ENCODE data around the gene RAB28.

DNA sequence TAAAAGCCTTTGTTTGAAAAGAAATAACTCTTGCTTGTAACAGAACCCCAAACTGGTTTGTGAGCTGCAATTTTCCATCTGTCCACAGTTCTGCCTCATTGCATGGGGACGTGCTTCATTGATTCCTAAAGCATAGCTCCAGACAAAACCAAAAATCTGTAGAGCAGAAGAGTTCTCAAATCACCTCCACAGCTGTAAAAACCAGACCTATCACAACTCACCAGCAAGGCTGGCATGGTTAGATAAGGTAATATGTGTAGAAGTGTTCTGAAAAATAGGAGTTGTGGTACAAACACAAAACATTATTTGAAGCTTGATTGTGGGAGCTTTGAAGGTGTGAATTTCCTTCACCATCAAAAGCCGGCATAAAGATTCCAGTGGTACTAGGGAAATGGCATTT is 12.5 kb upstream of the RAB28 start:
- TF ChIP-seq, protein P1, sequence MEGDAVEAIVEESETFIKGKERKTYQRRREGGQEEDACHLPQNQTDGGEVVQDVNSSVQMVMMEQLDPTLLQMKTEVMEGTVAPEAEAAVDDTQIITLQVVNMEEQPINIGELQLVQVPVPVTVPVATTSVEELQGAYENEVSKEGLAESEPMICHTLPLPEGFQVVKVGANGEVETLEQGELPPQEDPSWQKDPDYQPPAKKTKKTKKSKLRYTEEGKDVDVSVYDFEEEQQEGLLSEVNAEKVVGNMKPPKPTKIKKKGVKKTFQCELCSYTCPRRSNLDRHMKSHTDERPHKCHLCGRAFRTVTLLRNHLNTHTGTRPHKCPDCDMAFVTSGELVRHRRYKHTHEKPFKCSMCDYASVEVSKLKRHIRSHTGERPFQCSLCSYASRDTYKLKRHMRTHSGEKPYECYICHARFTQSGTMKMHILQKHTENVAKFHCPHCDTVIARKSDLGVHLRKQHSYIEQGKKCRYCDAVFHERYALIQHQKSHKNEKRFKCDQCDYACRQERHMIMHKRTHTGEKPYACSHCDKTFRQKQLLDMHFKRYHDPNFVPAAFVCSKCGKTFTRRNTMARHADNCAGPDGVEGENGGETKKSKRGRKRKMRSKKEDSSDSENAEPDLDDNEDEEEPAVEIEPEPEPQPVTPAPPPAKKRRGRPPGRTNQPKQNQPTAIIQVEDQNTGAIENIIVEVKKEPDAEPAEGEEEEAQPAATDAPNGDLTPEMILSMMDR (IDR thresholded peaks at IDR 0.05 in 2 of 3, conservative IDR thresholded peaks at IDR 0.05 in 1 of 3; ENCODE audit: borderline replicate concordance in 1 of 3, insufficient read depth in 1 of 3, low read depth in 2 of 3, low read length in 2 of 3): no peak
- TF ChIP-seq EZH2phosphoT487 (IDR thresholded peaks at IDR 0.05; ENCODE audit: borderline replicate concordance) (no peak), SP1 (IDR thresholded peaks at IDR 0.05; ENCODE audit: low read depth) (no peak)

All from HCT116 (cell line).